IPS-18c (cell line): ENCODE results near the gene SMIM17.
"Not testable (repeated sequence)": the region's sequence is repeated elsewhere in the genome, so short reads cannot be mapped to it uniquely, and the experiment has no call there.

Experiments used
- H3K4me3 ChIP-seq: 2 replicates; pipeline ENCODE4 v1.7.0; 2013; ENCODE audit warnings: low read depth, mild to moderate bottlenecking, low read length, moderate library complexity; ENCODE audit not compliant: insufficient read depth
- H3K9me3 ChIP-seq: one replicate; pipeline ENCODE4 v1.6.1; 2013; ENCODE audit warnings: mild to moderate bottlenecking, low read length, moderate library complexity; ENCODE audit not compliant: control insufficient read depth, insufficient read depth

Gene SMIM17

DNA sequence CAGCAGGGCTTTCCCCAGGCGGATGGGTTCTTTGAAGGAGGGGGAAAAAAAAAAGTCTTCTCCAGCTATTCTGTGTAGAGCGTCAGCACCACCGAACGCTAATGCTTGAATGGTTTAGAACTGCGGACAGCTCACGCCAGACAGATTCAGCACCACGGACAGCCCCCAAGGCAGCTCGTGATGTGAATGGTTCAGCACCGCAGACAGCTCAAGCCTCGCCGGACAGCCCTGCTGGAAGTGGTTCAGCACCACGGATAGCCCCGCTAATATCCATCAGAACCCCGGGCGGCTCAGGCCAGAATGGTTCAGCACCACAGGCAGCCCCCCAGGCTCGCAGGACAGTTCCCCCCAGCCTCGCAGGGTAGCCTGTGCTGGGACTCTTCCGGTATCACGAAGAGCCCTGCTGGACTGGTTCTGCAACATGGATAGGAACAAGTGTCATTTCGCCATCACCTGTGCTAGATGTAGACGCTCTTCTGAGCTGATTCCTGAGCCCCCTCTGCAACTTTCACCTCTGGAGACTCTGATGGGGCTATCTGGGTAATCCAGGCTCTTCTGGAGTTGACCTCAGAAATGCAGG, 4.9 kb upstream of the SMIM17 start:
- H3K9me3 ChIP-seq, result peaks cover 18% of the 10 kb centered on the region
- no peak overlapping the region for H3K4me3 ChIP-seq

DNA sequence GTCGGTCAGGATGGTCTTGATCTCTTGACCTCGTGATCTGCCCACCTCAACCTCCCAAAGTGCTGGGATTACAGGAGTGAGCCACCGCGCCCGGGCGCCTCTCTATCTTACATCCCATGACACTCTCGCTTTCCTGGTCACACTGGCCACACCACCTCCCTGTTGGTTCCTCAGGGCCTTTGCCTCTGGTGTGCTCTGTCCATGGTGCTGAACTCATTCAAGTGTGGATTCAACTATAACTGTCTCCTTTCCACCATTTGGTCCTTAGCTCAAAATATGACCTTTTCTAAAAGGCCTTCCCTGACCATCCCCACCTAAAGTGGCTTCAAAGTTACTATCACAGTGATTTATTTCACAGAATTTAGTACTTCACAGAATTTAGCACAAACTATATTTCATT, 3.7 kb upstream of the SMIM17 start:
- Histone ChIP-seq H3K4me3 (no peak overlapping the region), H3K9me3 (peaks cover 22% of the 10 kb centered on the region)

GRCh38 chr19:56643460-56643955, 549 bp downstream of the SMIM17 start:
- no peak overlapping the region; the same call in 1 of the 2 replicates for H3K4me3 ChIP-seq
- H3K9me3 ChIP-seq, result peaks cover 27% of the 10 kb centered on the region

DNA sequence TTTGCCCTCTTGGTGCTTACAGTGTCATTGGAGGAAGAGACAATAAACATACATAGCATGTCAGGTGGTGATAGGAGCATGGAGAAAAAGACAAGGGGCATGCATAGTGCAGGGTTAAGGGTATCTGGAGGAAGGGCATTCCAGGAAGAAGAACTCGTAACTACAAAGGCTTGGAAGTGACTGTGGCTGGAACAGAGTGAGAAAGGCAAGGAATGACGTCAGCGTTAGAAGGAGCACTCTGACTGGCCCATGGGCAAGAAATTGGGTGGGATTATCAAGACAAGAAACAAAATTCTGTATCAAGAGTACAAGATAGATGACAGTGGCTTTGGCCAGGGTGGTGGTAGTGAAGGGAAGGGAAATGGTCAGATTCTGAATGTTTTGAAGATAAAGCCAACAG, 11.2 kb downstream of the SMIM17 start:
- H3K9me3 ChIP-seq, result peaks cover 23% of the 10 kb centered on the region

GRCh38 chr19:56660381-56661107, 17.6 kb downstream of the SMIM17 start:
- Histone ChIP-seq H3K9me3 (peaks cover 31% of the 10 kb centered on the region), H3K4me3 (no peak overlapping the region)

More for the DNA sequence above, 11.2 kb downstream of the SMIM17 start:
- no peak overlapping the region for H3K4me3 ChIP-seq

- peaks cover 36% of the 10 kb centered on the region for H3K9me3 ChIP-seq
- H3K4me3 ChIP-seq, result no peak overlapping the region
Measured at GRCh38 chr19:56661248-56661647, 18.3 kb downstream of the SMIM17 start.

- peaks cover 47% of the 10 kb centered on the region for H3K9me3 ChIP-seq
- H3K4me3 ChIP-seq, result no peak overlapping the region
Measured at GRCh38 chr19:56663931-56664500, 21.1 kb downstream of the SMIM17 start.

DNA sequence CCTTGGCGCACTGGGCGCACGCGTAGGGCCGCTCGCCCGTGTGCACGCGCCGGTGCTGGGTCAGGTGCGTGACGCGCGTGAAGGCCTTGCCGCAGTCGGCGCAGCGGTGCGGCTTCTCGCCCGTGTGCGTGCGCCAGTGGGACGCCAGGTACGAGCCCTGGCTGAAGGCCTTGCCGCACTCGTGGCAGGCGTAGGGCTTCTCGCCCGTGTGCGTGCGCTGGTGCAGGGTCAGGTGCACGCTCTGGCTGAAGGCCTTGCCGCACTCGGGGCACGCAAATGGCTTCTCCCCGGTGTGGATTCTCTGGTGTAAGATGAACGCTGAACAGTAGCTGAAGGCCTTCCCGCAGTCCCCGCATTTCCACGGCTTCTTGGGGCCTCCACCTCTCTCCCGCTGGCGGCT, 21.6 kb downstream of the SMIM17 start:
- no peak overlapping the region for H3K4me3 ChIP-seq
- peaks cover 48% of the 10 kb centered on the region for H3K9me3 ChIP-seq

DNA sequence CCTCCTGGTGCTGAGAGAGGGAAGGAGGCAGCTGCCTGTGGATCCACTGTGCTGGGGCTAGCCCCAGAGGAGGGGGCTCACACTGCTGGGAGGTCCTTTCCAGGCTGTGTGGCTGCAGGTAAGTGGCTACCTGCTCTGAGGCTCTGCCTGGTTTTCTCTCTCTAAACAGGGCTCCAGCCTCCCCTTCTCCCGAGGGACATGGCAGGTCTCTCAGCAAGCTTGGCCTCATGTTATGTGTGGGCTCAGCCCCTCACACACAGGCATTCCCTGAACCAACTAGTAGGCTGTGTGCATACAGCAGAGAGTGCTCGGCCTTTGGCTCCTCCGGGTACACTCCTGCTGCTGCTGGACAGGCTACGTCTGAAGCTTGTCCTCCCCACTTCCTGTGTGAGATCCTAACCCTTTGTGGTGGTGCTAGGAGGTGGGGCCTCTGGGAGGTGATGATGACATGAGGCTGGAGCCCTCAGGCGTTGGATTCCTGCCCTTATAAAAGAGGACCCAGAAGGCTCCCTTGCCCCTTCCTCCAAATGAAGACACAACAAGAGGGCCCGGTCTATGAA, 24.4 kb downstream of the SMIM17 start:
- Histone ChIP-seq H3K9me3 (peaks cover 46% of the 10 kb centered on the region), H3K4me3 (no peak overlapping the region)

DNA sequence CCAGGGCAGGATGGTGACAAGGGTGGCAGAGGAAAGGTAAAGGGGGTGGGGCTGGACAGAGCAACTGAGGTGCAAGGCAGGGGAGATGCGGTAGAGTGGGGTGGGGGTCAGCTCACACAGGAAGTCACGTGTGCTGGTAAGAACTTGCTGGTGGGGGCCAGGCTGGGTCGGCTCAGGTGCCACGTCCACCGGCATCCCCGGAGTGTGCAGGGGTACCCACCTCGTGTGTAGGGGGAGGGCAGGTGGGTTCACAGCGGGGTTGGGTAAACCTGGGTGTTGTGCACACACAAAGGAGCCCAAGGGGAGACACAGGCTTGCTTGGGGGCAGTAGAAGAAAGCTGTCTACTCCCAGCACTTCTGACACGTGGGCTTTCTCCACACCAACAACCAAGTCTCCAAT, 25.7 kb downstream of the SMIM17 start:
- Histone ChIP-seq H3K4me3 (no peak overlapping the region), H3K9me3 (peaks cover 46% of the 10 kb centered on the region)

DNA sequence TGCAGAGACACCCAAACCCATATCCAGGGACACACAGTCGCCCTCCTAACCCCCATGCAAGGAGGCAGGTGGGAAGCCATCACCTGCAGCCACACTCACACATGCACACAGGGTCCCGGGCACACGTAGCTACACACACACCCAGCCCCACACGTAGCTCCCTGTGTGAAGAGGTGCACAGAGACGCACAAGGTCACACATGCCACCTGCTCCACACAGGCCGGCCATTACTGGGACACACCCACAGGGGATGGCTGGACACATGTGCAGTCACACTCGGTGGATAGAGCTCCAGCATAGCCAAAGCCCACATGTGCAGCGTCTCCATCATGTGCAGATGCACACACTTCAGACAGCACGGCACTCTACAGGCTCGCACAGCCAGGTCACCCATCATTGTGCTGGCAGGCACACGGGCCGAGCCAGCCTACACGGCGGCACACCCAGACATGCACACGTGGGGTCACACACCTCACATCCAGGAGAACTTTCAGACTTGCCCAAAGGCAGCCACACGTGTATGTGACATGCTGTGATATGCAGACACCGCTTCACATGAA, 27.5 kb downstream of the SMIM17 start:
- no peak overlapping the region for H3K4me3 ChIP-seq

GRCh38 chr19:56670961-56671612, 28.1 kb downstream of the SMIM17 start:
- H3K4me3 ChIP-seq, result no peak overlapping the region; the same call in 1 of the 2 replicates

More for the DNA sequence above, 27.5 kb downstream of the SMIM17 start:
- peaks cover 34% of the 10 kb centered on the region for H3K9me3 ChIP-seq

DNA sequence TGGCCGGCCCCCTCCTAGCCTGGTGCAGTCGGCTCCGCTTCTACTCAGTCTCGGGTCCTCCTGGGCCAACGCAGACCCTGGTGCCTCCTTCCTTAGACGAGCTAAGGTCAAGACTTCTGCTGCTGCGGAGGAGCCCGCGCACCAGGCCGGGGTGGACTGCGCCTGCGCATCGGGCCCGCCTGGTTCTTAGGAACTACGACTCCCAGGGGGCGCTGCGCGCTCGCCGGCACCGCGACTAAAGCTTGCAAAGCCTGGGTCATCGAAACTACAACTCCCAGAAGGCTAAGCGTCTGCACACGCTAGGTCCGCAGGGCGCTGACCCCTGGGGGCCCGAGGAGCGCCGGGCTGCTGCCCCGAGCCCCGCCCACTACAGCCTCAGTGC, 28.6 kb downstream of the SMIM17 start, which contains the start of gene ZNF835:
Gene ZNF835 (minus strand): TSS at position 145 of the 382 bp plus-strand sequence. CDS start 6,559 bp downstream, outside the sequence.
- peaks cover 33% of the 10 kb centered on the region for H3K9me3 ChIP-seq

More at GRCh38 chr19:56670961-56671612, 28.1 kb downstream of the SMIM17 start:
- H3K9me3 ChIP-seq, result peaks cover 32% of the 10 kb centered on the region

GRCh38 chr19:56672610-56673009, 29.7 kb downstream of the SMIM17 start:
- H3K4me3 ChIP-seq, result not testable (repeated sequence)

More for the DNA sequence above, 28.6 kb downstream of the SMIM17 start, which contains the start of gene ZNF835:
- no peak within 1 kb of the TSS; the same call in 1 of the 2 replicates for H3K4me3 ChIP-seq

GRCh38 chr19:56678205-56678604, 35.2 kb downstream of the SMIM17 start:
- peaks cover 28% of the 10 kb centered on the region for H3K9me3 ChIP-seq

More at GRCh38 chr19:56672610-56673009, 29.7 kb downstream of the SMIM17 start:
- peaks cover 28% of the 10 kb centered on the region for H3K9me3 ChIP-seq

DNA sequence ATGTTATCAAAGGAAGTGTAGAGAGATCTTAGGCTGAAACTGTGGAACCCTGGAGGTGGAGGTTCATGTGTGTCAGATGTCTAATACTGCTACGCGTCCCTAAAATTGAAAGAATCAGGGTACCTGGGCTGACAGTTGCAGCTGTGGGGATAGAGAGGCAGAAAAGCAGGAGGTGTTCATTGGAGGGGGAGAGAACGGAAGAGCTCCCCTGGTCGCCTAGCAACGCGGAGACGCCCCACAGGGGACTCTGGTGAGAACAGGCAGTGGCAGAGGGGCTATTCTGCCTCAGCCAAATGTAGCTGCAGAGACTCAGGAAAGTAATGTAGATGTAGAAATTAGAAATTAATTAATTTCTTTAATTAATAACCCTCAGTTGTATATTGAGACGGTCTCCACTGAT, 38.7 kb downstream of the SMIM17 start:
- Histone ChIP-seq H3K9me3 (peaks cover 24% of the 10 kb centered on the region), H3K4me3 (no peak overlapping the region; the same call in 1 of the 2 replicates)

More at GRCh38 chr19:56678205-56678604, 35.2 kb downstream of the SMIM17 start:
- H3K4me3 ChIP-seq, result no peak overlapping the region; the same call in 1 of the 2 replicates

- peaks cover 27% of the 10 kb centered on the region for H3K9me3 ChIP-seq
Measured at GRCh38 chr19:56683116-56683515, 40.2 kb downstream of the SMIM17 start.

More at GRCh38 chr19:56683116-56683515, 40.2 kb downstream of the SMIM17 start:
- H3K4me3 ChIP-seq, result no peak overlapping the region
